HepG2 (cell line): ENCODE results near the gene CATSPERE.
"Not testable (repeated sequence)": the region's sequence is repeated elsewhere in the genome, so short reads cannot be mapped to it uniquely, and the experiment has no call there.

Source experiments
- AGO1 ChIP-seq: fragments of 200-400 bp; formaldehyde crosslinking; IDR thresholded peaks from 2 replicates; pipeline ENCODE4 v1.6.1; 2017; ENCODE audit warnings: mild to moderate bottlenecking, low read depth, low read length, moderate library complexity; ENCODE audit not compliant: poor library complexity, severe bottlenecking
- EP300 ChIP-seq, 3 experiments: sonication (generic) in 1 of 3; formaldehyde crosslinking in 1 of 3; IDR thresholded peaks; 2 replicates each; pipeline versions ENCODE4 v1.5.1 to v1.6.1; 2011 to 2020; ENCODE audit warnings: low read depth in 2 of 3, low read length in 2 of 3, borderline replicate concordance in 1 of 3, improper control_type of control experiment in 1 of 3, mild to moderate bottlenecking in 1 of 3, missing genetic modification reagents in 1 of 3, moderate library complexity in 1 of 3
- HHEX ChIP-seq: IDR thresholded peaks from 2 replicates; pipeline ENCODE4 v1.6.1; 2016; ENCODE audit warnings: control low read depth
- MATR3 ChIP-seq: sonication (generic); formaldehyde crosslinking; IDR thresholded peaks from 2 replicates; pipeline ENCODE4 v1.4.0; 2020; ENCODE audit warnings: missing genetic modification reagents
- POLR2A ChIP-seq, 2 experiments: IDR thresholded peaks; 2 replicates each; pipeline ENCODE4 v1.6.1; 2011; ENCODE audit warnings: low read depth in 2 of 2, low read length in 2 of 2, mild to moderate bottlenecking in 1 of 2, moderate library complexity in 1 of 2; ENCODE audit not compliant: insufficient read depth in 1 of 2
- RELA ChIP-seq: sonication (generic); formaldehyde crosslinking; IDR thresholded peaks from 2 replicates; pipeline ENCODE4 v1.4.0; 2020; ENCODE audit warnings: missing genetic modification reagents
- SMARCE1 ChIP-seq: fragments of 450-650 bp; IDR thresholded peaks from 2 replicates; pipeline ENCODE4 v1.6.1; 2017; ENCODE audit warnings: borderline replicate concordance
- SMYD3 ChIP-seq: sonication (generic); formaldehyde crosslinking; IDR thresholded peaks from 2 replicates; pipeline ENCODE4 v1.8.1; 2023; ENCODE audit warnings: mild to moderate bottlenecking, missing genetic modification reagents
- ZFP90 ChIP-seq: sonication (generic); formaldehyde crosslinking; IDR thresholded peaks from 2 replicates; pipeline ENCODE4 v1.8.0; 2022; ENCODE audit warnings: missing genetic modification reagents, mild to moderate bottlenecking, inconsistent platforms, borderline replicate concordance
- TF ChIP-seq, protein P1 (sequence below): sonication (generic); formaldehyde crosslinking; IDR thresholded peaks from 2 replicates; pipeline ENCODE4 v1.4.0; 2020; ENCODE audit warnings: mild to moderate bottlenecking, missing genetic modification reagents
- TF ChIP-seq, protein P2 (sequence below): sonication (generic); formaldehyde crosslinking; IDR thresholded peaks from 2 replicates; pipeline ENCODE4 v1.5.0; 2020; ENCODE audit warnings: mild to moderate bottlenecking, missing genetic modification reagents, moderate library complexity

DNA sequence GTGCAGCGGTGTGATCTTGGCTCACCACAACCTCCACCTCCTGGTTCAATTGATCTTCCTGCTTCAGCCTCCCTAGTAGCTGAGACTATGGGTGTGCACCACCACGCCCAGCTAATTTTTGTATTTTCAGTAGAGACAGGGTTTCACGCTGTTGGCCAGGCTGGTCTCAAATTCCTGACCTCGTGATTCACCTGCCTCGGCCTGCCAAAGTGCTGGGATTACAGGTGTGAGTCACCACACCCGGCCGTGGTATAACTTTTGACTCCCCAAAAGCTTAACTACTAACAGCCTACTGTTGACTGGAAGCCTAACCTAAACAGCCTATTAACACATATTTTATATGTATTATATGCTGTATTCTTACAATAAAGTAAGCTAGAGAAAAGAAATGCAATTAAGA, 117.1 kb downstream of the CATSPERE start:
- not testable (repeated sequence) for TF ChIP-seq EP300 (IDR thresholded peaks at IDR 0.05; ENCODE audit: low read depth in 2 of 2, low read length in 2 of 2); EP300 (CRISPR knock-in tag; IDR thresholded peaks at IDR 0.05; ENCODE audit: borderline replicate concordance); ZFP90 (CRISPR knock-in tag); SMARCE1; HHEX; POLR2A (IDR thresholded peaks at IDR 0.05; ENCODE audit: insufficient read depth in 1 of 2, low read depth in 2 of 2, low read length in 2 of 2); AGO1; SMYD3; MATR3 (CRISPR knock-in tag); RELA
- TF ChIP-seq, protein P1, sequence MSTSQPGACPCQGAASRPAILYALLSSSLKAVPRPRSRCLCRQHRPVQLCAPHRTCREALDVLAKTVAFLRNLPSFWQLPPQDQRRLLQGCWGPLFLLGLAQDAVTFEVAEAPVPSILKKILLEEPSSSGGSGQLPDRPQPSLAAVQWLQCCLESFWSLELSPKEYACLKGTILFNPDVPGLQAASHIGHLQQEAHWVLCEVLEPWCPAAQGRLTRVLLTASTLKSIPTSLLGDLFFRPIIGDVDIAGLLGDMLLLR (CRISPR knock-in tag), result not testable (repeated sequence)
- TF ChIP-seq, protein P2, sequence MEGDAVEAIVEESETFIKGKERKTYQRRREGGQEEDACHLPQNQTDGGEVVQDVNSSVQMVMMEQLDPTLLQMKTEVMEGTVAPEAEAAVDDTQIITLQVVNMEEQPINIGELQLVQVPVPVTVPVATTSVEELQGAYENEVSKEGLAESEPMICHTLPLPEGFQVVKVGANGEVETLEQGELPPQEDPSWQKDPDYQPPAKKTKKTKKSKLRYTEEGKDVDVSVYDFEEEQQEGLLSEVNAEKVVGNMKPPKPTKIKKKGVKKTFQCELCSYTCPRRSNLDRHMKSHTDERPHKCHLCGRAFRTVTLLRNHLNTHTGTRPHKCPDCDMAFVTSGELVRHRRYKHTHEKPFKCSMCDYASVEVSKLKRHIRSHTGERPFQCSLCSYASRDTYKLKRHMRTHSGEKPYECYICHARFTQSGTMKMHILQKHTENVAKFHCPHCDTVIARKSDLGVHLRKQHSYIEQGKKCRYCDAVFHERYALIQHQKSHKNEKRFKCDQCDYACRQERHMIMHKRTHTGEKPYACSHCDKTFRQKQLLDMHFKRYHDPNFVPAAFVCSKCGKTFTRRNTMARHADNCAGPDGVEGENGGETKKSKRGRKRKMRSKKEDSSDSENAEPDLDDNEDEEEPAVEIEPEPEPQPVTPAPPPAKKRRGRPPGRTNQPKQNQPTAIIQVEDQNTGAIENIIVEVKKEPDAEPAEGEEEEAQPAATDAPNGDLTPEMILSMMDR (CRISPR knock-in tag), result not testable (repeated sequence)
